Hematopoietic multipotent progenitor cell (in vitro differentiated cells): ENCODE results near the gene RBPJL. TPM values are rescaled to one million over a fixed set of nuclear protein-coding genes. Genes with fewer than 3 reads are reported as not detected.
"Not testable (repeated sequence)": the region's sequence is repeated elsewhere in the genome, so short reads cannot be mapped to it uniquely, and the experiment has no call there.

Experiments
- DNase-seq, 3 donors: peaks; one replicate each; pipeline ENCODE4 v3.0.0-alpha.2; 2011 to 2015; ENCODE audit warnings: low read depth in 2 of 3, low spot score in 2 of 3
- total RNA-seq: library from RNA; depleted of rRNA; stranded (reverse); fragments of >200 nt; gene quantifications from one replicate; pipeline ENCODE4 v1.2.3, GENCODE V29; 2012

Gene RBPJL
- total RNA-seq, 1 donor, result not detected

GRCh38 chr20:45341579-45341938, 34.9 kb downstream of the RBPJL start:
- no peak for DNase-seq

- DNase-seq, result no peak
These were observed 35.6 kb downstream of the RBPJL start for GRCh38 chr20:45341939-45342854.

- no peak for DNase-seq
These were observed 36.4 kb downstream of the RBPJL start for GRCh38 chr20:45342855-45343531.

GRCh38 chr20:45343532-45344167, 37.0 kb downstream of the RBPJL start:
- no peak for DNase-seq

- peak in 1 of 3 donors; percentile 36 for DNase-seq
These were observed 37.7 kb downstream of the RBPJL start for GRCh38 chr20:45344168-45344860.

- DNase-seq, result no peak
These were observed 38.7 kb downstream of the RBPJL start for GRCh38 chr20:45345104-45345936.

GRCh38 chr20:45346291-45346718, 39.7 kb downstream of the RBPJL start:
- DNase-seq, result peak in 2 of 3 donors; percentile 67 to 88

- DNase-seq, result no peak
These were observed 40.2 kb downstream of the RBPJL start for GRCh38 chr20:45346851-45347250.

GRCh38 chr20:45347297-45347935, 40.8 kb downstream of the RBPJL start:
- DNase-seq, result no peak

GRCh38 chr20:45347936-45348778, 41.5 kb downstream of the RBPJL start, which contains the start of gene SDC4:
Gene SDC4 (minus strand): TSS chr20:45348424. CDS start chr20:45348384, 40 bp downstream.
- DNase-seq, result peak in 2 of 3 donors; percentile 36 to 39

- no peak for DNase-seq
These were observed 43.6 kb downstream of the RBPJL start for GRCh38 chr20:45350217-45350616.

- DNase-seq, result not testable (repeated sequence)
These were observed 44.2 kb downstream of the RBPJL start for GRCh38 chr20:45350795-45351194.

- DNase-seq, result no peak
These were observed 46.1 kb downstream of the RBPJL start for GRCh38 chr20:45352729-45353128.

GRCh38 chr20:45353746-45354145, 47.1 kb downstream of the RBPJL start:
- DNase-seq, result no peak

GRCh38 chr20:45354423-45355208, 48.0 kb downstream of the RBPJL start:
- DNase-seq, result no peak

GRCh38 chr20:45355209-45356084, 48.8 kb downstream of the RBPJL start:
- no peak for DNase-seq
